ENCODE results near the gene OVCH1.

The OVCH1 gene, protein sequence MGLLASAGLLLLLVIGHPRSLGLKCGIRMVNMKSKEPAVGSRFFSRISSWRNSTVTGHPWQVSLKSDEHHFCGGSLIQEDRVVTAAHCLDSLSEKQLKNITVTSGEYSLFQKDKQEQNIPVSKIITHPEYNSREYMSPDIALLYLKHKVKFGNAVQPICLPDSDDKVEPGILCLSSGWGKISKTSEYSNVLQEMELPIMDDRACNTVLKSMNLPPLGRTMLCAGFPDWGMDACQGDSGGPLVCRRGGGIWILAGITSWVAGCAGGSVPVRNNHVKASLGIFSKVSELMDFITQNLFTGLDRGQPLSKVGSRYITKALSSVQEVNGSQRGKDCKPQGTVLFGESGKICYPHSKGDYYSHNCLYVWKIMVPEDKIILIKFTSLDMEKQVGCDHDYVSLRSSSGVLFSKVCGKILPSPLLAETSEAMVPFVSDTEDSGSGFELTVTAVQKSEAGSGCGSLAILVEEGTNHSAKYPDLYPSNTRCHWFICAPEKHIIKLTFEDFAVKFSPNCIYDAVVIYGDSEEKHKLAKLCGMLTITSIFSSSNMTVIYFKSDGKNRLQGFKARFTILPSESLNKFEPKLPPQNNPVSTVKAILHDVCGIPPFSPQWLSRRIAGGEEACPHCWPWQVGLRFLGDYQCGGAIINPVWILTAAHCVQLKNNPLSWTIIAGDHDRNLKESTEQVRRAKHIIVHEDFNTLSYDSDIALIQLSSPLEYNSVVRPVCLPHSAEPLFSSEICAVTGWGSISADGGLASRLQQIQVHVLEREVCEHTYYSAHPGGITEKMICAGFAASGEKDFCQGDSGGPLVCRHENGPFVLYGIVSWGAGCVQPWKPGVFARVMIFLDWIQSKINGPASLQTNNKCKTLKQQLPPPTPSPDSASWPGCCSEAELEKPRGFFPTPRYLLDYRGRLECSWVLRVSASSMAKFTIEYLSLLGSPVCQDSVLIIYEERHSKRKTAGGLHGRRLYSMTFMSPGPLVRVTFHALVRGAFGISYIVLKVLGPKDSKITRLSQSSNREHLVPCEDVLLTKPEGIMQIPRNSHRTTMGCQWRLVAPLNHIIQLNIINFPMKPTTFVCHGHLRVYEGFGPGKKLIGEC

DNA sequence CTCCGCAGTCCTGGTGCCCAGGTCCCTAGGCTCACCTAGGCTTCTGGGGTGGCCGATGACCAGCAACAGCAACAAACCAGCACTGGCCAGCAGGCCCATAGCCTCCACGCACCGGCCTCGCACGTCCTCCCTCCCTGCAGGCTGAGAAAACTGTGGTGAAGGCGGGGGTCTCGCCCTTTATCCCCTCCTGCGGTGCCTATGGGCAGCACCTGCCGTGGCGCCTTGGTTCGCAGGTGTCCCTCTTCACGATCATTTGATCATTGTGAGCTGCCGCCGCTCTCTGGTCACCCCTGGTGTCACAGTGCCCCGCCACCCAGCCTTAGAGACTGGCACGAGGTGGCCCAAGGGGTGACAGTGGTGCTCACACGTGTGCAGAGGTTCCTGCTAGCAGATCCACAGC is at the start of gene OVCH1:
Gene OVCH1, minus strand, starts transcription at position 99 of the 400 bp plus-strand sequence. Its CDS starts 0 bp downstream, at position 99.
- no peak for DNase-seq

DNA sequence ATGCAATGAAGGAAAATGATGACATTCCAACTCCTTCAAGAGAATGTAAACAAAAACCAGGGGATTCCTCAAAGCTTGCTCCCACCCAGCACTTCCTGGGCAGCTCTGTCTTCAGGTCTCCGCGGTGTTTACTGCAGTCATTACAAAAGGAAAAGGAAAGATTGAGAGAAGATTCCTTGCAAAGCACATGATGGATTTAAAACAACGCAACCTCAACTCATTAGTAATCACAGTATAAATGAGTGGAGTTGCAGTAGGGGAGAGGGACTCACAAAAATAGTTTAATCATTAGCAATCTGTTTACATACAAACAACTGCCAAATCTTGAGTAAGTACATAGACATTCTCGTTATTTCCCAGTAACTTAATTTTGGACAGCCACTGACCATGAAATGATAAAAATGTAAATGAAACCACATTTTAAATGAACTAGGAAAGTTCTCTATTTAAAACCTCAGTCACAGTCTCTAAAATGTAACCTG is 49.7 kb upstream of the OVCH1 start:
- no peak for DNase-seq

DNA sequence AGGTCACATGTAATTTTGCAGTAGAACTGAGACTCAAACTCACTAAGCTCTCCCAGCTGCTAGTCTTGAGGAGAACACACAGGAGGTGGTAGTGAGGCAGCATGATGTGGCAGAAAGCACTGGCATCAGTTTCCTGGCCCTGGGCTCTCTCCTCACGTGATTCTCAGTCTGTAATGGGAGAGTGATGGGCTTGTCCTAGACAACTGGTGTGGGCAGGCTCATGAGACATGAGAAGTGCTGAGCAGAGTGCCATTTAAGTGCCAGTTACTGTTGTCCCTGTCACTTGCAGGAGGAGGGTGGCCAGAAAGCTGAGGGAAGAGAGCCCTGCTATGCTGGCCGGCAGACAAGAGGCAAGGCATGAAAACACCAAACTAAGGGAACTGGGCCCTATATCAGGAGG is 48.5 kb upstream of the OVCH1 start:
- DNase-seq, result no peak

GRCh38 chr12:29545102-29545467 is 47.6 kb upstream of the OVCH1 start:
- no peak for DNase-seq

- DNase-seq, result no peak
Observed at GRCh38 chr12:29544428-29545101, 47.1 kb upstream of the OVCH1 start.

DNA sequence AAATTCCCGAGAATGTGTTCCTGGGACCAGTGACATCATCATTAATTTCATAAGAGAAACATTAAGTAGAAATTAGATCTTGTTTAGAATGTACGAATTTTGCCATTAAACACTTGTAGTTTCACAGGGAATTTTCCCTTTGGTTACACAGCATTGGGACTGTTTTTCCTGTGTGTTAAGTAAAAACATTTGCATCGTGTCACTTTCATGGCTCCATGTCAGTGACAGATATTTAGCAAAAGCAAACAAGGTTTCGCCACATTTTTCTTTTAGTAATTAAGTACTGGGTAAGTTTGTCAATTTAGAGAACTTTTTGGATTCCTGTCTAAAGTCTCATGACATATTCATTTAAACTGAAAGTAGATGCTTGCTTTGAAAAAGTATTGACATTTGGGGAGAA is 45.5 kb upstream of the OVCH1 start:
- no peak for DNase-seq

DNA sequence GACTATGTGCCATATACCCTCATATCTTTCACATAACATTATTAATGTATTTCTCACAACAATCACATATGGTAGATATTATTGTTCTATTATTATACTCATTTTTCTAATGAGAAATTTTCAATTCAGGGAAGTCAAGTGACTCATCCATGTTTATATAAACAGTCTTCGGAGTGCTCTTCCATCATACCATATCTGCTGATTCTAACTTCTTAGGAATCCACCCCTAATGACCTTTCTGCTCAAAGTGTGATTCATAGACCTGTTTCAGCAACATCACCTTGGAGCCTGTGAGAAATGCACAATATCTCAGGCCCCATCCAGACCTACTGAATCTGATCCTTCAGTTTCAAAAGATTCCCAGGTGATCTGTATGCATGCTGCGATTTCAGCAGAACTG is 39.8 kb upstream of the OVCH1 start:
- DNase-seq, result no peak

- no peak for DNase-seq
Observed at GRCh38 chr12:29534935-29535334, 37.4 kb upstream of the OVCH1 start.

DNA sequence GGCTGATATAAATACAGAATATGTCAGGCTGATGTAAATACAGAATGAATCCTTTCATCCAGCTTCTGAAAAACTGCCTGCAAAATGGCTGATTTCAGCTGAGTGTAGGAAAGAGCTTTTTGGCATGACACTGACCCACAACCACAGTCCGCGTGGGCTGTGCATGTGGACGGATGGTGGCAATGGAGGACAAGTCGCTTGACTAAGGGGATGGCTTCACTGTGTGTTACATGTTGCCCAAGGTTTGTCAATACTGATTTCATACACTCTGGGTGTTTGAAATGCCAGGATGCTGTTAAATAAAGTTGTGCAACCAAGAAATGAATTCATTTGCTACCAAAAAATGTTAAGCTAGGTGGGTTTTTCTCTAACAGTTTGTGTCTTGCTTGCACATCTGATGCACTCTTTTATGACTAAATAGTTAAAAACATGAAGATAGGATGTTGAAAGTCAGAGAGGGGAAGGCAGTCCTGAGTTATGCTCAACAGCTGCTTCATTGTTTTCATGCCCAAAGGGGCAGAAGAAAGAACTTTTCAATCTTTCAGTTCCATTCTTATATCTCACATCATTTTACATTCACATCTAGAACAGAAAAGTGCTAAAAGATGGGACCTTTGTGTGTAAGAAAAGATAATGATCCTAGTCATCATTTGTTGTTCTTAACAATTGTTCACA is 36.5 kb upstream of the OVCH1 start:
- no peak for DNase-seq

- DNase-seq, result no peak
Observed at GRCh38 chr12:29531471-29531870, 34.0 kb upstream of the OVCH1 start.

- DNase-seq, result no peak
Observed at GRCh38 chr12:29530436-29530835, 33.0 kb upstream of the OVCH1 start.

DNA sequence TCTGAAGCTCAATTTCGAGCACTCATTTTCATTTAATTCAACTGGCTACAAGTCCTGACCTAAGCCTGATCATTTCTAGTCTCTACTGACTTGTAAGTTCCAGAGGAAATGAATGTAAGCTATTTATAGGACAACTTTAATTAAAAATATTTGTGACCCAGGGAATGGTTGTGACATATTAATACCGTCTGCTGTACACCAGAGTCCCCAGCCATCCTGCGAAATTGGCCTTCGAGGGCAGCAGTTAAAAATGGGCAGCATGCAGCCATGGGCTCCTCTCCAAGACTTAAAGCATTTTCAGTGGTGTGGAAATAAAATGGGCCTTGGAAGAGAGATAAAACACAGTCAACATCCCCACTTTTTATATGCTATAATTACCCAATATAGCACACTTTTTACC is 30.7 kb upstream of the OVCH1 start:
- no peak for DNase-seq

DNA sequence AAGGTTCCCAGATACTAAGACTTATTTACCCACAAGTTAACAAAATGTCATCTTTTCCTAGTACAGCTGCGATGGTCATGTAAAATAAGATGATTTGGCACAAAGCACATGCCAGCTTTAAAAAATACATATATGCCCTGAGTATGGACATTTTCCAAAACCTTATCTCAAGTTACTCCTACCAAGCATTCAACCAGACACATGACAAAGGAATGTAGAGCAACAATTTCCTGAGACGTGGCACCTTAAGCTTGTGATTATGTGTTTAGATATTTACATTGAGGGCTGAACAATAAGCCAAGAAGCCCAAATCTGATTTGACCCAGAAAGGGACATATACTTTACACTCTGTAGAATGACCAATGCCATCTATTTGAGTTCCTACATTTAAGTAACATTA is 24.5 kb upstream of the OVCH1 start:
- no peak for DNase-seq

DNA sequence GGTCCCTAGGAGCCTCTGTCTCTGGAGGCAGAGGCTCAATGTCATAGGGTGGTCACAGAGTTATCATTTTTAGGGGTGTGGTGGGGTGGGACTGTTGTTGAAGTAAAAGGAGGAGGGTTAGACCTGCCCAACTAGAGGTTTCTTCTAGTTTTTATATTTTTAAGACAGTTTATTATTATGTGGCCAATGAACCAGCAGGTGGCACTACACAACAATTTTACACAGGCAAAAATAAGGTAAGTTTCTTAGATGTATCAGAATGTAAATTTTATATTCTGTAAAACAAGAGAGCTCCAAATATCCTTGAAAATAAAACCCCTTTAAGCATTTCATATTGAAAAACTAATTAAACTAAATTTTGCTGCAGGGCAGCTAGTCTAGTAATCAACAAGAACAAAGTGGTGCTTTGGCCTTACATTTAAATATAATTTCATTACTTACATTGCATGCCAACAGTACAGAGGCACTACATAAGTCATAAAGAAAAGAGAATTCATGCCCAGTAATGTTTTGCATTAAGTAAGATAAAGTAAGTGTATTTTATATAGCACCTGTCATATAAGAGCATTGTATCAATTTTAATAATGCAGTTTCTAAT is 22.2 kb upstream of the OVCH1 start:
- peak in 3 of 56 donors; percentile 20 to 57 (median 45) for DNase-seq

DNA sequence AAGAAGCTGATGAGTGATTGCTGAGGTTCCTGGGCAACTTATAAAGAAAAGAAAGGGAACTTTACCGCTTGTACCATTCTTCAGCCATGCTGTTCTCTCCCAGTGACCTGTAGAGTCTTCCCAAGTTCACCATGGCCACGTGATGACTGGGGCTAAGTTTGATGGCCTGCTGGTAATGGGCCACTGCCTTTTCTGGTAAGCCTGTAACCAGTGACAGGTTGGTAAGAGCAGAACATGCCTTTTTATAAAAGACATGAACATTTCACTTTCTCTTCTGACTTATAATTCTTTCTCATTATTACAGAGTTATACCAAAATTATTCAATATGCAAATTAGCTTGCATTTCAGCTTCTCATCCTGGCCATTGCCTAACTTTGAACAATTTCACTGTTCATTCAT is 20.9 kb upstream of the OVCH1 start:
- no peak for DNase-seq

DNA sequence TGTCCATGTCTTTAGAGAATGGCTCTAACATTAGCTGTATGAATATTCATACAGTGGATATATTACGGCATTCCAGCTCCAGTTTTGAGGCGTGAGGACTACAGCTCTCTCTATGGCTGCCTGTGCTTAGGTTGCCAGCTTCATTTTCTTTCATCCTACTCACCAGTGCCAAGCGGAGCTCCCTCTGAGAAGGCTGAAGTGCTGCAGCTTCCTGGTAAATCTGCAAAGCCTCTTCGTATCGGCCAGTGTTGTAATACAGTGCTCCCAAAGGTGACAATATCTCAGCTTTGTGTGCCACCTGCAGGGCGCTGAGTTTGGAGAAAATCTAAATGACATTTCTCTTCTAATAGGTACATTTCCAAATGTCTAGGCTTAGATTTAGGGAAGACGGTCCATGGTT is 19.8 kb upstream of the OVCH1 start:
- peak in 7 of 56 donors; percentile 8 to 53 (median 25) for DNase-seq

DNA sequence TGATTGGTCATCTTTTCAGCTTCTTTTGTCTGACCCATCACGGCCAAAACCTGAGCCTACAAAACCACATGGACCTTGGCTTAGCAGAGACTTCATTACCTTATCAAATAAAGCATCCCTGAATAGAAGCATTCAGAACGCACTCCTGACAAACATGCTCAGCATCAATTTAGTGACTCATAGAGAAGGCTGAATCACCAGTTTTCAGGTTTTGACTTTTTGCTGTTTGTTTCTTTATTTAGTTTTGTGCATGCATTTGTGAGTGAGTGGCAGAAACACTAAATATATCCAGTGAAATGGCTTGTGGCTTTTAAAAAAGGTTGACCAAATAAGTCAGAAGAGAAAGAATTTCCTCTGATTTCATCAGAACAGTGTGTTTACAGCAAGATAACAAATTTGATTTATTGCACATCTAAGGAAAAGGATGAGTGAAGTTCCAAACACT is 19.0 kb upstream of the OVCH1 start:
- DNase-seq, result no peak

- no peak for DNase-seq
Observed at GRCh38 chr12:29510591-29511185, 13.2 kb upstream of the OVCH1 start.

DNA sequence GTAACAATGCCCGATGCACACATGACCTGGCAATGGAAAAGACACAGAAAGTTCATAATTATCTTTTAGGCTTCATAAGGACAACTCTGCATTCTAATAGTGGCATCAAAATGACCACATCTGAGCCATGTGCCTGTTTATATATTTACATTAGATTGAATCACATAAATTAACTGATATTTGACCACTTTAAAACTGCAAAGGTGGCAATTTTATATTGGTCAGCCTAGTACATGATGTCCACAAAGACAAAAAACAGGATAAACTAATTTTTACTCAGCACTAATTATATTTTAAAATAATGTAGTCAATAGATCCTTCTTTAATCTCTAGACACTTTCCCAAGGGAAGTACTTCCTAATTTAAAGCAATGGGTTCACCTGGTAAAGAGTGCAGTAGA is 12.0 kb upstream of the OVCH1 start:
- DNase-seq, result no peak

- DNase-seq, result no peak
Observed at GRCh38 chr12:29508949-29509348, 11.5 kb upstream of the OVCH1 start.
